NB4 (cell line): ENCODE data around the gene PCA3.

Experiments
- TF ChIP-seq, protein P1 (sequence below): IDR thresholded peaks from one replicate; pipeline ENCODE4 v1.5.1; 2012; ENCODE audit warnings: low read depth, low read length
- TF ChIP-seq, protein P2 (sequence below): IDR thresholded peaks from 2 replicates; pipeline ENCODE4 v1.6.1; 2011; ENCODE audit warnings: low read depth, low read length

DNA sequence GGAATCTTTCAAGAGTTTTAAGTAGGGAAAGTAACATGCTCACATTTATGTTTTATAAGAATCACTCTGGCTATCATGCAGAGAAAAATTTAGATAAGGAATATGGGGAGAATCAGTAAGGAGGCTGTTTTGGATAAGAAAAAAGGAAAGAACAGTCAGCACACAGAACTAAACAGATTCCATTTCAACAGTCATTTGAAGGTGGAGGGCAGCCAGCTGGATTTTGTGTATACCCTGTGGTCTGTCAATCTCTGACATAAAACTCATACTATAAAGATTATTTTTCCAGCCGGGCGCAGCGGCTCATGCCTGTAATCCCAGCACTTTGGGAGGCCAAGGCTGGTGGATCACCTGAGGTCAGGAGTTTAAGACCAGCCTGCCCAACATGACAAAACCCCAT lies 64.2 kb downstream of the PCA3 start:
- TF ChIP-seq, protein P1, sequence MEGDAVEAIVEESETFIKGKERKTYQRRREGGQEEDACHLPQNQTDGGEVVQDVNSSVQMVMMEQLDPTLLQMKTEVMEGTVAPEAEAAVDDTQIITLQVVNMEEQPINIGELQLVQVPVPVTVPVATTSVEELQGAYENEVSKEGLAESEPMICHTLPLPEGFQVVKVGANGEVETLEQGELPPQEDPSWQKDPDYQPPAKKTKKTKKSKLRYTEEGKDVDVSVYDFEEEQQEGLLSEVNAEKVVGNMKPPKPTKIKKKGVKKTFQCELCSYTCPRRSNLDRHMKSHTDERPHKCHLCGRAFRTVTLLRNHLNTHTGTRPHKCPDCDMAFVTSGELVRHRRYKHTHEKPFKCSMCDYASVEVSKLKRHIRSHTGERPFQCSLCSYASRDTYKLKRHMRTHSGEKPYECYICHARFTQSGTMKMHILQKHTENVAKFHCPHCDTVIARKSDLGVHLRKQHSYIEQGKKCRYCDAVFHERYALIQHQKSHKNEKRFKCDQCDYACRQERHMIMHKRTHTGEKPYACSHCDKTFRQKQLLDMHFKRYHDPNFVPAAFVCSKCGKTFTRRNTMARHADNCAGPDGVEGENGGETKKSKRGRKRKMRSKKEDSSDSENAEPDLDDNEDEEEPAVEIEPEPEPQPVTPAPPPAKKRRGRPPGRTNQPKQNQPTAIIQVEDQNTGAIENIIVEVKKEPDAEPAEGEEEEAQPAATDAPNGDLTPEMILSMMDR: no peak
- TF ChIP-seq, protein P2, sequence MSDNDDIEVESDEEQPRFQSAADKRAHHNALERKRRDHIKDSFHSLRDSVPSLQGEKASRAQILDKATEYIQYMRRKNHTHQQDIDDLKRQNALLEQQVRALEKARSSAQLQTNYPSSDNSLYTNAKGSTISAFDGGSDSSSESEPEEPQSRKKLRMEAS: no peak
